Stimulated activated CD4-positive, alpha-beta T cell treated with anti-CD3 and anti-CD28 coated beads, Interleukin-1b, Interleukin-23, amount 100 ng/mL, for 48 hours (primary cell): ENCODE results near the gene NLE1.
"Not testable (repeated sequence)": the region's sequence is repeated elsewhere in the genome, so short reads cannot be mapped to it uniquely, and the experiment has no call there.

Experiments used
- DNase-seq: peaks from one replicate; pipeline ENCODE4 v3.0.0-alpha.2; 2020

NLE1 gene

DNA sequence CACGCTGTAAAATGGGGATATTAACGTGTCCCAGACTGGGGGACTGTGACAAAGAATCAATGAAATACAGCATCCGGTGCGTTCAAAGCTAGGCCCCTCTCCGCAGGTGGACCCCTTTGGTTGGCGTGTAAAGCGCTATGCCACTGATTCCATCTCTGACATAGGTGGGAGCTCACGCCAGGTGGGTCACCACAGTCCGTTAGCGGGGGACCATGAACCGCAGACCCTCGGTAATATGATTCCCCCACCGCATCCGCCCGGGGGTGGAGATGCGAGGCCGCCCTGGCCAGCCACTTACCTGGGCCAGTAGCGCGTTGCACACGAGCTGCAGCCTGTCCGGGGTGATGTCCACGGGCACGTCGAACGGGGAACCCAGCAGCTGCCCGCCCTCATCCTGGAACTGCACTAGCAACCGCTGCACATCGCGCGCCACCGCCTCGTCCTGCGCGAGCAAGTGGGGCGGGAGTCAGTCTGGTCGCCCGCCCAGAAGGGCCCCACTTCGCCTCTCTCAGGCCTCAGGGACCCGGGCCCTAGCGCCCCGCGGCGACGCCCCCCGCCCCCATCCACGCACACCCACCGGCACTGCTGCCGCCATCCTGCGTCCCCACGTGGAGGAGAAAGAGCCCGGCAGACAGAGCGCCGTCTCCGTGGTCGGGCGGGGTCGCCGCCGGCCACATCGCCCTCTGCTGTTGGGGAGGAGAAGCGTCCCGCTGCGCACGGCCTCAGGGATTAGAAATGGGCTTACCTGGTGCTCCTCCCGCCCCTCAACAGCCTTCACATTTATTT lies at the start of gene NLE1:
NLE1 (minus strand) TSS at position 623 of the 786 bp plus-strand sequence; CDS start at position 595, 28 bp downstream.
- DNase-seq: peak; percentile 89

DNA sequence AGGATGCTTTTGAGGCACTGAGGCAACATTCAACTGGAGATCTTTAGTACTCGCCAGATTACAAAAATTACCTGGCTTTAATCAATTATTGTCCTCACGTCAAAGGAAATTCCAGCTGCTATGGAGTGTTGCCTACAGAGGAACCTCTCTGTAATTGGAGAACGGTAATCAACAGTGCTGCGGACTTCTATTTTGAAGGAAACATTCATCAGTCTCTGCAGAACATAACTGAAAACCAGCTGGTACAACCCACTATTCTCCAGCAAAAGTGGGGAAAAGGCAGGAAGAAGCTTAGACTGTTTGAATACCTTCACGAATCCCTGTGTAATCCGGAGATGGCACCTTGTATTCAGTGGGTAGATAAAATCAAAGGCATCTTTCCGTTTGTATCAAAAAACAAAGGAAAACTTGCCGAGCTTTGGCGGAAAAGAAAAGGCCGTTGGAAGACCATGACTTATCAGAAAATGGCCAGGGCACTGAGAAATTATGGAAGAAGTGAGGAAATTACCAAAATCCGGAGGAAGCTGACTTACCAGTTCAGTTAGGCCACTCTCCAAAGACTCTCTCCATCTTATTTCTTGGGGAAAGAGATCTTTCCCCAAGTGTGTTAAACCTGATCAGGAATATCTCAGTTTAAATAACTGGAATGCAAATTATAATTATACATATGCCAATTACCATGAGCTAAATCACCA lies 49.0 kb upstream of the NLE1 start:
- DNase-seq: no peak

GRCh38 chr17:35189291-35189690 lies 47.2 kb upstream of the NLE1 start:
- DNase-seq: no peak

DNA sequence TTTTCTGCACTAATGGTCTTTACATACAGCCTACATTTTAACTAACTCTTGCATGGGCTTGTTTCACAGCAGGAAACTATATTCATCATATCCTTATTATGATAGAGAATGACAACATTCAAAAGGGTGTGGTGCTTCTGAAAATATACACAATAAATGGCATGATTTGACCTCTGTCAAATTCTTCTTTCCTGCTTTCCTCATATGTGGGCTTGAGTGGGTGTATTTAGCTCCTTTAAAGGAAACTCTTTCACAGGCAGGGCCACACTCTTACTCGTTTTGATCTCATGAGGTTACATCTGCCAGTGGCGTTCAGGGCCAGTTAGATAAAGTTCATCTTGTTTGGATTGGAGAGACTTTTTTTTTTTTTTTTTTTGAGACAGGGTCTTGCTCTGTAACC lies 46.0 kb upstream of the NLE1 start:
- no peak for DNase-seq

GRCh38 chr17:35187481-35187880 lies 45.4 kb upstream of the NLE1 start:
- no peak for DNase-seq

DNA sequence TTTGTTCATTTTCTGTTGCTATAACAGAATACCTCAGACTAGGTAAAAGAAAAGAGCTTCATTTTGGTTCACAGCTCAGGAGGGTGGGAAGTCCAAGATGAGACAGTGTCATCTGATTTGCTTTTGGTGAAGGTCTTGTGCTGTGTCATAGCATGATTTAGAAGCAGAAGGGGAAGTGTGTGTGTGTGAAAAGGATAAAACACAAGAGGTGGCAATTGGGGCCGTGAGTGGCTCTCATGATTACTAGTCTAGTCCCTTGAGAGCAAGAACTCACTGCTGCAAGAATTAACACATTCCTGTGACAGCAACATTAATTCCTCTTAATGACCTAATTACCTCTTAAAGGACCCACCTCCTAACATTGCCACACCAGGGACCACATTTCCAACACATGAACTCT lies 43.7 kb upstream of the NLE1 start:
- DNase-seq: peak; percentile 19

DNA sequence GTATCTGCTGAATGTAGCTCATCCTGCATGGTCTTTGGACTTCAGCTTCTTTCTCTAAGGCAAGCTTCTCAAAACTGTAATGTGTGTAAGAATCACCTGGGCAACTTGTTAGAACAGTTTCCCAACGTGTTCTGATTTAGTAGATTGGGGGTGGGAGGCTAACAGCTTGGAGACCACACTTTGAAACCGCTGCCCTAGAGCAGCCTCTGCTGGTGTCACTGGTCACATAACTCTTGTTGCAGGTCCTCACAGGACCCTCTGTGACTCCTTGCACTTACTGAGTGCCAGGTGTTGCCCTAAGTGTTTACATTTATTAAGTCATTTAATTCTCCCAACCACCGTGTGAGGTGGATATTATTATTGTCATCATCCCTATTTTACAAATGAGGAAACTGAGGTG lies 42.2 kb upstream of the NLE1 start:
- DNase-seq: no peak

DNA sequence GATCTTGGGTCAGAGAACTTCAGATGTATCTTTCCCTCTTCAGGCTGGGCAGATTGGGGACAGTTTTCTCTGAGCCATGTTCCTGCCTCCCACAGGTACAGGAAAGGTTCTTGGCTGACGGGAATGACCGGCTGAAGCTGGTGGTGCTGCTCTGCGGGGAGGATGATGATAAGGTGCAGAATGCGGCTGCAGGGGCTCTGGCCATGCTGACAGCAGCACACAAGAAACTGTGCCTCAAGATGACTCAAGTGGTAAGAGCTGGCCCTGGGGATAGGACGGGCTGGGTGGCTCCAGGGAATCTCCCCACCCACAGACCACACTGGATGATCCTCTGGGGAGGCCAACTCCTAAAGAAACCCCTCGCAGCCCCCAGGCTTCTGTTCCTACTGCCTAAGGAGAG lies 41.2 kb upstream of the NLE1 start:
- no peak for DNase-seq

DNA sequence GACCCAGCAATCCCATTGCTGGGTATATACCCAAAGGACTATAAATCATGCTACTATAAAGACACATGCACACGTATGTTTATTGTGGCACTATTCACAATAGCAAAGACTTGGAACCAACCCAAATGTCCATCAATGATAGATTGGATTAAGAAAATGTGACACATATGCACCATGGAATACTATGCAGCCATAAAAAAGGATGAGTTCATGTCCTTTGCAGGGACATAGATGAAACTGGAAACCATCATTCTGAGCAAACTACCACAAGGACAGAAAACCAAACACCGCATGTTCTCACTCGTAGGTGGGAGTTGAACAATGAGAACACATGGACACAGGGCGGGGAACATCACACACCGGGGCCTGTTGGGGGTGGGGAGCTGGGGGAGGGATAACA lies 37.3 kb upstream of the NLE1 start:
- not testable (repeated sequence) for DNase-seq

GRCh38 chr17:35176897-35177296 lies 34.8 kb upstream of the NLE1 start:
- DNase-seq: no peak

DNA sequence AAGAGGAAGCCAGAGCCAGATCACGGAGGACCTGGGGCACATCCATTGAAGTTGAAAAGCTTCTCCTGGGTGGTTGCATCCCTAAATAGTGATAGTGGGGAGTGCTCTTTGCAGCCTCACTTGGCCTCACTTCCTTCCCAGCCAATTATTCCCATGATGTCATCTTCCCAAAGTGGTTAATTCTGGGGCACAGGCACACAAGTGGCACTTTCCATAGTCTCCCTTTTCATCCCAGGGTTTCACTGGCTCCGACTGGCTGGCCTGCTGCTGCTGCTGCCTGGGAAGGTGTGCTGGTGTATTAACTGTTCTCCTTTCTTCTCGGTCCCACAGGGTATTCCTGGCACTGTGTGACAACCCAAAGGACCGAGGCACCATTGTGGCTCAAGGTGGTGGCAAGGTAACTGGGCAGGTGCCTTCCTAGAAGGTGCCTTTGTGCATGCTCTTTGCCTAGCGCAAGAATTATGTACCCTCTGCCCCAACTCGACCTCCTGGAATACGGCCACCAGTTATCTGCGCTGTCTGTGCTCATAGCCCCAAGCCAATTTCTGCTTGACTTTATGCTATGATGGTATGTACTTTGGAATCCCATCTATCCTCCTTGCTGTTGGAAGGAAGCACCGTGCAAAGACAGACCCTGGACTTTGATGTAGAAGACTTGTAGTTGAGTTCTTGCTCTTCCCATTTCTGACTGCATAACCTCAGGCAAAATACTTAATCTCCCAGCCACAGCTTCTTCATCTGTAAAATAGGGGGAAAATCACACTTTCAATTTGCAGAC lies 33.7 kb upstream of the NLE1 start:
- DNase-seq: no peak

DNA sequence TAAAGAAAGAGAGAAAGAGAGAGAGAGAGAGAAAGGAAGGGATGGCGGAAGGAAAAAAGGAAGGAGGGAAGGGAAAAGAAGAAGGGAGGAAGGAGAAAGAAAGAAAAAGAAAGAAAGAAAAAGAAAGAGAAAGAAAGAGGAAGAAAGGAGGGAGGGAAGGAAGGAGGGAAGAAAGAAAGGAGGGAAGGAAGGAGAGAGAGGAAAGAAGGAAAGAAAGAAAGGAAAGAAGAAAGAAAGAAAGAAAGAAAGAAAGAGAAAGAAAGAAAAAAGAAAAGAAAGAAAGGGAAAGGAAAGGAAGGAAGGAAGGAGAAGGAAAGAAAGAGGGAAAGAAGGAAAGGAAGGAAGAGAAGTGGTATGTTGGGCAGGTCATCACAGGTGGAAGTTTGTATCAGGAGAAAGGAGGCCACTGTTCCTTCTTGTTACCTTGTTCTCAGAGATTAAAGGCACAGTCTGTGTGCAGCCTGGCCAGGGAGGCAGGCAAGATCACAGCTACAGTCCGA lies 32.8 kb upstream of the NLE1 start:
- no peak for DNase-seq

GRCh38 chr17:35172321-35172720 lies 30.2 kb upstream of the NLE1 start:
- not testable (repeated sequence) for DNase-seq

DNA sequence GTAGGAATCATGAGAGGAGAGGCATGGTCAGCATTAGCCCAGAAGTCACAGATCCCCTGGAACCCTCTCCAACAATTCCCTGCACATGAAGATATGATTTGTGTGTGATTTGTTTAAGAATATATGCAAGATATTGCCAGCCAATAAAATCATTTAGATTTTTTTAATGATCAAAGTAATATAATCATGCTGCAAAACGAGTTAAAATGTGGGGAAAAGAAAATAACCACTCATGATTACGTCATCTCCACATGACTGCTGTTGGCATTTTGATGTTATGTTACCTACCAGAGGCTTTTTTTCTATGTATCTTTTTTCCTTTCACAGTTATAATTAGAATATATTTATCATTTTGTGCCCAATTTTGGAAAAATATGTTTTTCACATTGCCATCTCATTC lies 29.7 kb upstream of the NLE1 start:
- no peak for DNase-seq

GRCh38 chr17:35170968-35171771 lies 29.1 kb upstream of the NLE1 start:
- no peak for DNase-seq

GRCh38 chr17:35169835-35170363 lies 27.8 kb upstream of the NLE1 start:
- no peak for DNase-seq

DNA sequence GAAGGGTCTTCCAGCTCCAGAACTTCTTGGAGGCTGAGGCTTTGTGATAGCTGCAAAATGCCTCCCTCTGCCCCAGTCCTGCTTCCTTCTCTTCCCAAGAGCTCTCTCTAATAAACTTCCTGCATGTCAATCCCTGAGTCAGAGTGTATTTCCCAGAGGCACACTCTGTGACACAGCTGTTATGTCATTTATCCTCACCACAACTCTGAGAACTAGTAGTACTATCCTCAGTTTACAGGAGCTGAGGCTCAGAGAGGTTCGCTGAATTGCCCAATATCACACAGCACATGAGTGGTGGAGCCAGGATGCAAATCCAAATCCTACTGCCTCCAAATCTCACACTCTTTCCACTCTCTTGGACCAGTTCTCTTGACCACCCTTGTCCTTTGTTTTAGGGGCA lies 25.6 kb upstream of the NLE1 start:
- DNase-seq: no peak

- DNase-seq: no peak
Measured at GRCh38 chr17:35167046-35167445, 24.9 kb upstream of the NLE1 start.

- no peak for DNase-seq
Measured at GRCh38 chr17:35166526-35166925, 24.4 kb upstream of the NLE1 start.

- no peak for DNase-seq
Measured at GRCh38 chr17:35164716-35165115, 22.6 kb upstream of the NLE1 start.

GRCh38 chr17:35163886-35164285 lies 21.8 kb upstream of the NLE1 start:
- DNase-seq: no peak

GRCh38 chr17:35162755-35163154 lies 20.7 kb upstream of the NLE1 start:
- DNase-seq: no peak
